Stimulated activated CD4-positive, alpha-beta T cell treated with anti-CD3 and anti-CD28 coated beads, Interleukin-4, amount 100 ng/mL, for 1 hour (primary cell): ENCODE data around the gene MAEA.
"Not testable (repeated sequence)": the region's sequence is repeated elsewhere in the genome, so short reads cannot be mapped to it uniquely, and the experiment has no call there.

Experiments
- DNase-seq: peaks from one replicate; pipeline ENCODE4 v3.0.0-alpha.2; 2020

The MAEA gene

DNA sequence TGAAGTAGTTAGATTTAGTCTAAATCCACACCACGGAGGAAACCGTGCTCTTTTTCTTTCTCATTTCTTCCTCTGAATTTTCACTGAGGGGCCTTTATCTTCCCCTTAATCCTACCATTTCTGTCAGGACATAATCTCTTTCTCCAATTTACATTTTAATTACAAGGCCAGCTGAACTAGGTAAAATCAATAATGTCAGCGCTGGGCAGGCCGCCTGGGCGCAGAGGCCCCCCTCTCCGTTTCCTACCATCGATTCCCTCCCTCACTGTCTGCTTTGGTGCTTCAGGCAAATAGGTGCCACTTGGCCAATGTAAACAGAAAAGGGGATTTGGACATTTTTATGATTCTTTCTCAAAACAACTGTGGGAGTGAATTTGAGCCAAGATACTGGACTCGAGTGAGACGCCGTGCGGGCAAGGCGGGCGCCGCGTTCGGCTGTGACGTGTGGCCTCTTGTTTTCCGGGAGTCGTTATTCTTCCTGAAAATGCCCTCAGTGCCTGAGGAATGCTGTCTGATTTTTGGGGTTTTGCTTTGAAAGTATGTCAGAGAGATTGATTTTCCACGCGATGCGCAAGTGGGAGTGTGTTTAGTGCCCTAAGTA lies 79.9 kb downstream of the MAEA start:
- DNase-seq = no peak

DNA sequence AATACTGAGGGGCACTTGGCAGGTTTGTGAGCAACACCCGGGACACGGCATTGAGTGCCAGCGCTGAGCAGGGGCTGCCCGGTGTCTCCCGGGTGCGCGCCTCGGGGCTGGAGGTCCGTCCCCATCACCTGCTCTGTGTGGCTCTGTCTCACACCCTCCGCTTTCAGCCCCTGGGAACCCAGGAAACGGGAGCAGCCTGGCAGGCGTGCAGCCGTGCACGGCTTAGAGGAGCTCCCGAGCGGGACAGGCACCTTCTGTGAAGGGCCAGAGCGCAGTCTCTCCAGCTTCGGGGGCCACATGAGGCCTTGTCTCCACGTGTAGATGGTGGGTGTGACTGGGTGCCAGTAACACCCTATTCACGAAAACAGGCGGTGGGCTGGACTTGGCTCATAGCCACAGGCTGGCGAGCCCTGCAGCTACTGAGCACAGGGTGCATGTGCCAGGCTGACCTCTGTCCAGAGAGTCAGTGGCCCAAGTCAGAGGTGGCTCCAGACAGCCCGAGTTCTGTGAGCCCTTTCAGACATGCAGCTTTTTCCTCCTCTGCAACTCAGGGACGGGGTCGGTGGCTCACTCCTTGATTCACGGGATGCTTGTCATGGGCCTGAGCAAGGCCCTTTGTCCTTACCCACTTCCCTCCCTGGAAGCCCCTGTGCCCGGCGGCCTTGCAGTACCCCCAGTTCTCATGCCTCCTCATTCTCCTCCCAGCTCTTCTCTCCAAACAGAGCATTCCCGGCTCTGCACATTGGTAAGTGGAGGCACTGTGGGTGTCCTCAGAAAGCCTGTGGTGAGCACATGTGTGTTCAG lies 80.8 kb downstream of the MAEA start:
- DNase-seq = no peak

DNA sequence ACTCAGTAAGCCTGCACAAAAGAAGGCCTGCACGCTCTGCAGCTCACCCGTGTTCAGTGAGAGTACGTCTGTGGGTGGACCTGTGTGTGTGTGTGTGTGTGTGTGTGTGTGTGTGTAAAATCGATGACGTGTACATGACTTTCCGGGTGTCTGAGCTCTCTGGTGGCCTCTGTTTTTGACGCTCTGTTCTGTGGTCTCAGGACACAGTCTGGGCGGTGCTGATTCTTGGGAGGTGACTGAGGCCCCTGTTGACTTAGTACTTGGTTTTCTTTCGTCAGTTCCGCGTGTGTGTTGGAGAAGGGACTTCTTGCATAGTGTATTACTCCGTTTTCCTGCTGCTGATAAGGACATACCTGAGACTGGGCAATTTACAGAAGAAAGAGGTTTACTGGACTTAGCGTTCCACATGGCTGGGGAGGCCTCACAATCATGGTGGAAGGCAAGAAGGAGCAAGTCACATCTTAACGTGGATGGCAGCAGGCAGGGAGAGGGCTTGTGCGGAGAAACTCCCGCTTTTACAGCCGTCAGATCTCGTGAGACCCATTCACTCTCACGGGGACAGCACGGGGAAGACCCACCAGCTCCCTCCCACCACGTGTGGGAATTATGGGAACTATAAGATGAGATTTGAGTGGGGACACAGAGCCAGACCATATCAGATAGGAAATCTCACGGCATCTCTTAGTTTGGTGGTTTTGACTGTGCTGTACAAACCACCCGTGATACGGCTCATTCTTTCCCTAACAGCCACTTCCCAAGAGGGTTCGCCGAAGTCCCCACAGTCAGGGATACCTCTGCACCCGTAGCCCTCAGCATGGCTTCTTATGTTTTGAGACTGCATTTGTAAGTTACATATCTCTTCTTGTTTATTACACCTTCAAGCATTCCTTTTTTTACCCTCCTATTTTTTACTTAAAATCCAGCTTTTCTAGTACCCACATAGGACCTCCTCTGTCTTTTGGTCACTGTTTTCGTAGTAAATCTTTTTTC lies 81.8 kb downstream of the MAEA start:
- DNase-seq = no peak

DNA sequence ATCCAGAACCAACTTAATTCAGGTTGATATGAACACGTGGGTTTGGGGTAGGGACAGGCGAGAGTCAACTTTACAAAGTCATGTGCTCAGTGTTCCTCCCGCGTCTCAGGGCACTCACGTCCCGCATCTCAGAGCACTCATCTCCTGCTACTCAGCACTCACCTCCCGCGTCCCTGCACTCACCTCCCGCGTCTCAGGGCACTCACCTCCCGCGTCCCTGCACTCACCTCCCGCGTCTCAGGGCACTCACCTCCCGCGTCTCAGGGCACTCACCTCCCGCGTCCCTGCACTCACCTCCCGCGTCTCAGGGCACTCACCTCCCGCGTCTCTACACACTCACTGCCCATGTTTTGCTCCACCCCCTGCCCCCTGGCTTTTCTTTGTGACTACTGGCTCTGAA lies 82.9 kb downstream of the MAEA start:
- DNase-seq = not testable (repeated sequence)

DNA sequence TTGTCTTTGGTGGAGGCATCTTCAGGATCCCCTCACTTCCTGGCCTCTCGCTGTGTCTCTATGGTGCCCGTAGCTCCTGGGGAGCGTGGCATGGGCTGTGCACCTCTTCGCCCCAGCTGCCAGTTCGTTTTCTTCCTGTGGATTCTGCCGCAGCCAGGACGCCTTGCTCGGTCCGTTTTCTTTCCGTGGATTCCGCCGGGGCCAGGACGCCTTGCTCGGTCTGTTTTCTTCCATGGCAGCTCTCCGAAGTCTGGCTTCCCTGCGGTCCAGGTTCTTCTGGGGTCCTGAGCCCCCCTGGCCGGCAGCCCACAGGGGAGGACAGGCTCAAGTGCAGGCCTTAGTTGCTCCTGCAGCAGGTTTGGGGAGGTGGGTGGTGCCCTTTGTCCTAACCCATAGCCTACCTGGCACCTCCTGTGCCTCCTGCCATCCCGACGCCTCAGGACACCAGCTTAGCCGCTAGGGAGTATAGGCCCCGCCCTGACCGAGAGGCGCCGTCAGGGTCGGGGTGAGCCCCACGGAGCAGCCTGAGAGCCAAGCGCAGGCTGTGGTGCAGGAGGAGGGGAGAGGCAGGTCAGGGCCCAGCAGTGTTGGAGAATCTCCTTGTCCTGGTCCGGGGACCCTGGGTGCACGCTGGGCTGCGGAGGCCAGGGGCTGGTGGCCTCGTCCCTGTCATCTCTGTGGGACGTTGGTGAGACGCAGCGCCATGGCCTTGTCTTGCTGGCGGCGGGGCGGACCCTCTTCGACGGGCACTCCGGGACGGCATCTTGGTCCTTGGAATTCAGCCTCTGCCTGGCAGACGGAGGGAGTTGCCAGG lies 84.4 kb downstream of the MAEA start:
- DNase-seq = no peak

DNA sequence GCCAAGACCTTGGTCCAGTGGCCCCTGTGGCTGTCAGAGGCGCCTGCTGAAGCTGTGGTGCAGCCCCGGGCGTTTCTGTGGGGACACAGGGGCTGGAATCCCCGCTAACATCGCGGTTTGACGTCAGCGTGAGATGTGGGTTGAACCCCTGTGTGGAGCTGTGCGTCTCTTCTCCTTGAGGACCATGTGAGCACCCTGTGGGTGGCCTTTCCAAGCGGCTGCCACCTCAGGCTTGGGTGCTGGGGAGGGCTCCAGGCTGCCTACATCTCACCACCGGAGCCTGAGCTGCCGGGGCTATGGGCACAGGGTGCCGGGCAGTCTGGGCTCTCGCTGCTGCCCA lies 85.0 kb downstream of the MAEA start:
- no peak for DNase-seq

DNA sequence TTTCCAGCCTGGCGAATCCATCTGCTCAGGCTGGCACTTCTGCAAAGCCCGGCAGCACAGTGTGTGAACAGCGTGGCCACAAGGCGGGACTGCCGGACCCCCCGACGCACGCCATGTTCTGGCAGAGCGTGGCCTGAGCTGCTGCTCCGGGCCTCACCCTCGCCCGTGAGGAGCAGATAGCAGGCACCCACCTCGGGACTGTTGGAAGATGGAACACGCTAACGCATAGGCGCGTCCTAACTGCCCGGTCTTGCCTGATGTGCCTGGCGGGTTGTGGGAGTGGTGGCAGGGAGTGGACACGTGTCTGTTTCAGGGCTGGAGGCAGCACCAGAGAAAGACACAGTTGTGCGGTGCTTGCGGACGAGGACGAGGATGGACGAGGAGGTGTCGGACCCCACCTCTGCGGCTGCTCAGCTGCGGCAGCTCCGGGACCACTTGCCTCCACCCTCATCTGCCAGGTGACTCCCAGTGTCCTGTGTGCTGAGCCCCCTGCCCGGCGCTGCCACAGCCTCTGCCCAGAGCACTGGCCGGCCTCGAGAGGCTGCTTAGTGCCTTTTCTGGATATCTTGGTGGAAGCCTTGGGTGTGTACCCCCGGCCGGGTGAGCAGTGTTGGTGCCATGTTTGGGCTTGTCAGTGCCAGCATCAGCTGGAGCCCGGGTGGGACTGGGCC lies 85.5 kb downstream of the MAEA start:
- DNase-seq = no peak

DNA sequence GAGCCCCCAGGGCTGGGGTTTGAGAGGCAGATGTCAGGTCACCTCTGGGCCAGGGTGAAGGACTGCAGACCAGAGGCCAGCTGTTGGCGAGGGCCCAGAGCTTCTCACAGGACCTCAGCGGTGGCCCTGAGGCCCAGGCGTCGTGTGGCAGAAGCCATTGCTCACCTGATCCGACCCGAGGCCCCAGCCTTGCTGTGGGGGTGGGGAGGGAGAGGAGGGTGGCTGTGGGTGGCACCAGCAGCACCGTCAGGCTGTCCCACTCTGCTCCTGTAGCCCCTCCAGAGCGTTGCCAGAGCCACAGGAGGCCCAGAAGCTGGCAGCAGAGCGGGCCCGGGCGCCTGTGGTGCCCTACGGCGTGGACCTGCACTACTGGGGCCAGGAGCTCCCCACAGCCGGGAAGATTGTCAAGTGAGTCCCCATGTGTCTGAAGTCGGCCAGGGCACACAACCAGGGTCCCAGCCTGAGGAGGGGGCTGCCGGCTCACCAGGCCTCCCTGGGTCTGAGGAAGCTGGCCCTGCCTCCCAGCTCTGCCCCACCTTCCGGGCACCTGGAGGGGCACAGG lies 86.2 kb downstream of the MAEA start:
- DNase-seq = no peak

DNA sequence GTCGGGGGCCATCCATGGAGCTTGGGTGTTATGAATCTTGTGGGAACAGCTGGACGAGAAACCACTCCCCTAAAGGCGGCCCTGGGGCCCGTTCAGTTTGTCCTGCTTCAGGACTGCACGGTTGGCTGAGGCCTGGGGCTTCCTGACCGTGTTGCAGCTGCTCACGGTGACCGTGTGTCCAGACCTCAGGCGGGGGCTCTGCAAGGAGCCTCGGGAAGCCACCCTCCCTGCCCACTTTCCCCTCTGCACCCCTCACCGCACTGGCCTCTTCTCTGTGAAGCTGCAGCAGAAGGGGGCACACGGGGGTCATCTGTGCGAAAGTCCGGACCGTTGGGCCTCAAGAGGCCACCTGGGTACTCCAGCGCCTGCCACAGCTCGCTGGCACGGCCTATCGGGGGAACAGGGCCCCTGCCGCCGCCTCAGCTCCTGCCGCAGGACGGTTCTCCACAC lies 86.7 kb downstream of the MAEA start:
- no peak for DNase-seq

DNA sequence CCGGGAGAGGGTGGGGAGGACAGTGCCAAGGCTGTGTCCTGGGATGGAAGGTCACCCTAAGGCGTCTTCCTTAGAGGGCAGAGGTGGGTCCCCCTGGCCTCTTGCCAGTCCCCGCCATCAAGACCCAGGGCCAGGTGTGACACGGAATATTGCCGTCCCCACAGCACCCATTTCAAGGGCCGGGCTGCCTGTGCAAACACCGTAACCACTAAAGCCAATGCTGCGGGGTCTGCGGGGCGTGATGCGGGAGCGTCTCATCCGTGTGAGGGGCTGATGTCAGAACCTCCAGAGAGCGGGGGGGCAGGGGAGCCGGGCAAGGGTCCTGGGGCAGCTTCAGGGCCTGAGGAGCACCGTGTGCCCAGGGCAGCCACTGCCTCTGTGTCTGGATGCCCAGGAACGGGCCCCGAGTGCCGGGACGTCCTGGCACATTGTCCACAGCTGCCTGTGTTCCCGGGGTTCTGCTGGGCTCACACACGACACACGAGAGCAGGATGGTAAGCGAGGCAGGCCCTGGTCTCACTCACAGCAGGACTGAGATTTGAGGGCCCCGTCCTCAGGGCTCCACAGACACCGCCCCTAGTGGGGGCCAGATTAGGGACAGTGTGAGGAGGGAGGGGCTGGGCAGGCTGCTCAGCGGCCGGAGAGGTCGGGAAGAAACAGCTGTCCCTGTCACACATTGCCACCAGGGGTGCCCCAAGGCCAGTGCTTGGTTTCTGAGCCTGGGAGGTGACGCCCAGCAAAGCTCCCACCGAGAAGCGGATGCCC lies 87.3 kb downstream of the MAEA start:
- no peak for DNase-seq

DNA sequence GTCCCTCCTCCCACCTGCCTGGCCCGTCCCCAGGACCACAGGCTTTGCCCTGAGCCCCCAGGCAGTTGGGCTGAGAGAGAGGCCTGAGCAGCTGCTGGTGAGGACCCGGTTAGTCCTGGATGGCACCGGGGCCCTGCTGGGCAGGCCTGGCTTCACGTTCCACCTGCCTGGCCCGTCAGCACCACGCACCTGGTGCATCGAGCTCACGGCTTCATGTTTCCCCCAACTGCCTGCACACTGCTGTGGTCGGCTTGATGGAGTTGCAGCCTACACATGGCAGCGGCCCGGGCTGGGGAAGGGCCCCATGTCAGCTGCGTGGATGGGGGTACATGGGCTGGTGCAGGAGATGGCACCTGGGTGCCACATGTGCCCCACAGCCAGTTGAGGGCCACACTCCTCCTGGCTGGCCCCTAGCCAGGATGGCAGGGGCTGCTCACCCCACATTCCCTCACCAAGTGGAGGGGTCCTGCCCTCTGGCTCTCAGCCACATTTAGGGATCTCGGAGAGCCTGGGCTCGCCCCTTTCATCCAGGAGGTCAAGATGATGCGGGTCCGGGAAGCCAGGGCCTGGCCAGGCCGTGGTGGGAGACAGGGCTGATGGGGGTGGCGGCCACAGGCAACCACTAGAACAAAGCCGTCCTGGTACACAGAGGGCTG lies 88.0 kb downstream of the MAEA start:
- DNase-seq = no peak

DNA sequence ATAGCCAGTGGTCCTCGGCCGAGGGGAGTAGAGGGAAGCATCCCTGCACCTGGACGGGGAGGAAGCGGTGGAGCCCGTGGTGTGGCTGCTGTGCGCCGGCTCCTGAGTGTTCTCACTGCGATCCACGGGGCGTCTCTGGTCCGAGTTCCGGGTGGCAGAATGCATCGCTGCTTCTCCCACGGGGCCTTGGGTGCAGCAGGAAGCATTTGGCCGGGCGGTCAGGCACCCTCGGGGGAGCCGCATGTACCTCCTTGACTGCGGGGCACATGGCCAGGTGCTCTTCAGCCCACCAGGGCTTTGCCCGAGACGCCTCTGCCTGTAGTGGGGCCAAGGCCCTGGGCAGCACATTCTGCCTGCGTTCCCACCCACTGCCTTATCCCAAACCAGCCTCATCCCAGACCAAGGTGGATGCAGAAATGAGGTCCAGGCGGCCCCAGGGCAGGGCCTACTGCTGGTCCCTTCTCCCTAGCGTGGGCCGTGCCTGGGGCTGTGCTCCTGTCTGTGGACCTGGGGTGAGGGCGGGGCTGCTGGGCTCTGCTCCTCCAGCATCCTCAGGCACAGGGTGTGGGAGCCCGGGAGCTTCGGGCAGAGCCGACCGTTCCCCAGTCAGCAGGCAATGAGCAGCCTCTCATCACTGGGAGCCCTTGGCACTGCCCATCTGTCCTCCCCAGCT lies 89.0 kb downstream of the MAEA start:
- no peak for DNase-seq

DNA sequence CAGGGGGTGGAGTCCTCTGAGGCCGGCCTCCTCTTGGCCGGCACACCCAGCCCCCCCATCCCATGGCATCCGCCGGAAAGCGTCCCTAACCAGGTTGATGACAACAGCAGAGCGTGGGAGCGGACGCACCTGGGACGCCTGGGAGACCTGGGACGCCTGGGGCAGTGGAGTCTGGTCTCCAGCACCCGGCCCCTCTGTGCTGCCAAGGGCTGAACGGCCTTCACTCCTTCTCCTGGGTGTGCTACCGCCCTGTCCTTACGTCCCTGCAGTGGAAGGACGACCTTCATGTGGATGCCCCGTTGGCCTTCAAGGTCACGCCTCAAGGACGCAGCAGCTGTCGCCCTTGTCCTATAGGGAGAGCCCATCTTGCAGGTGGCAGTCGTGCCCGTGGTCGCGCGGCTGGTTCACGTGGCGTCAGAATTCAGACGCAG lies 89.7 kb downstream of the MAEA start:
- no peak for DNase-seq

DNA sequence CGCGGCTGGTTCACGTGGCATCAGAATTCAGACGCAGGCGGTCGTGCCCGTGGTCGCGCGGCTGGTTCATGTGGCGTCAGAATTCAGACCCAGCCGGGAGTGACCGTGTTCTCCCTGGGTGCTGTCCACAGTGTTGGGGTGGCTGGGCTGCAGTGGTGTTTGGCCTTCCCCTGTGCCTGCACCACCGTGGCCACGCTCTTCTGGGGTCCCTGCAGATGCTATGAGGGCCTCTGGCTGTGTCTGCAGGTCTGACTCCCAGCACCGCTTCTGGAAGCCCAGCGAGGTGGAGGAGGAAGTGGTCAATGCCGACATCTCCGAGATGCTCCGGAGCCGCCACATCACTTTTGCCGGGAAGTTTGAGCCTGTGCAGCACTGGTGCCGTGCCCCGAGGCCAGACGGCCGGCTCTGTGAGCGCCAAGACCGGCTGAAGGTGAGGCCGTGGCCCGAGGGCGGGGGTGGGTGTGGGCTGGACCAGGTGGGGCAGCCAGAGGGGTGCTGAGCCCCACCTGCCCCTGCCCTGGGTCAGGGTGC lies 90.2 kb downstream of the MAEA start:
- no peak for DNase-seq

DNA sequence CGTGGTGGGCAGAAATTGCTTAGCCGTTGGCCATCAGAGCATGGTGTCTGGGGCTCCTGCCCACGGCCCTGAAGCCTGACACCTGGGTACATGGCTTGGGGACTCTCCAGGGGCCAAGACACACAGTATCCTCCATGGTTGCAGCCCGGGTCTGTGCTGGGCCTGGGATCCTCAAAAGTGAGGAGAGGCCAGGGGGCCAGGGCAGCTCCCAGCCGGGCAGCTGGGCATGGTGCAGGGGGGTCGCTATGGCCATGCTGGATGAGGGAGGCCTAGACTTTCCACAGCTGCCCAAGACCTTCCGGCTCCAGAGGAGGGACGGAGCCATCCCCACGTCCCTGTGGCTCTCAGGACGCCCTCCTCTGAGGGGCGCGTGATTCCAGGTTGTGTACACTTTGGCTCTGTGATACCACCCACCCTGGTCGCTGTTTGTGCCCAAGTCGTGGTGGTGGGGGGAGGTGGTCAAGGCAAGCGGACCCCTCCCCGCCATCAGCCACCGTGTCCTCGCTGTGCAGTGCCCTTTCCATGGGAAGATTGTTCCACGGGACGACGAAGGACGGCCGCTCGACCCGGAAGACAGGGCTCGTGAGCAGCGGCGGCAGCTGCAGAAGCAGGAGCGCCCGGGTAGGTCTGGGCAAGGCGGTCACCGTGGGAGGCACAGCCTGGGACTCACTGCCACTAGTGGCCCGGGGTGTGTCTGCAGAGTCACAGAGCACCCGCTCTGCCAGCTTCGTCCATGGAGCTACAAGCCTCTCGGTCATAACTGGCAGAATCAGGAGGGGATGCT lies 90.9 kb downstream of the MAEA start:
- no peak for DNase-seq

DNA sequence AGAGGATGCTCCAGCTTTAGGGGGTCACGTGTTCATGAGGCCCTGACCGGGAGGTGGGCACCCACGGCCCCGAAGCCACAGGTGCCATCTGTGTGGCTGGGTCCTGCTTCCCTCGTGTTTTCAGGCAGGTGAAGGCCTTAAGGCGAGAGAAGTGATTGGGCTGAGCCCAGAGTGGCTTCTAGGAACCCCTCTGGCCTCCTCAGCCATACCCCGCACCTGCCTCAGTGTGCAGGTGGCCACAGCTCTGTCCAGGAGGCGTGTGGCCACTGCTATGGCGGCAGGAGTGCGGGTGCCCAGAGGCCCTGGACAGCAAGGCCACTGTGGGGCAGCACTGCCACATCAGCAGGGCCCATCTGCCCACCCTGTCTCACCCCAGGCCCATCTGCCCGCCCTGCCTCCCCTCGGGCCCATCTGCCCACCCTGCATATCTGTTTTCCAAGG lies 91.5 kb downstream of the MAEA start:
- DNase-seq = no peak

DNA sequence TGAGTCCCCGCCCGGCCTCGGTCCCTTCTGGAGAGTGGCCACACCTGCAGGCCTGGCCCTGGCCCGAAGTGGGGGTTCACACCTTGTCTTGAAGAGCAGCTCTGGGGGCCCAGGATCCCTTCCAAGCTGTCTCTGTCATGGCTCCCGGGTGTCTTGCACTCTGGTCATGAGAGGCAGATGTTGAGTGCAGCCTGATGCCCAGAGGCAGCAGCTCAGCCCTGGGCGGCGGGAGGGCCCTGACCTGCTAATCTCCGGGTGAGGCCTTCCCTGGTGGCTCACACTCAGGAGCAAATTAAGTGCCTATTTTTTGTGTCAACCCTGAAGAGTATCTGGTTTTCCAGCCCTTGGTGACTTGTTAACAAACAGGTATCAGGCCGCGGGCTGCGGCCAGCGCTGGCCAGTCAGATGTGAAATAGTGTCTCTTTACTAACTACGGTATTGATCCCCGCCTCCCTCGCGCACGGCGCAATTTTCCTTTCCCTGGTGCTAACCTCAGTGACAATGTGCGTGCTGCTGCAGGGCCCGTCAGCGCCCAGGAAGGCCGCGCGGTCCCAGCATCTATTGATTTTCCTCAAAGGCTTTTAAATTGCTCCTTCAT lies 92.4 kb downstream of the MAEA start:
- DNase-seq = no peak
